Neuronal stem cell (in vitro differentiated cells): ENCODE results near the gene GCLC.

Experiments
- DNase-seq: peaks from one replicate; pipeline ENCODE4 v3.0.0-alpha.2; 2013; ENCODE audit warnings: low spot score
- H2AFZ ChIP-seq: one replicate; pipeline ENCODE4 v1.6.1; 2013; ENCODE audit warnings: mild to moderate bottlenecking, low read length, inconsistent platforms
- H2AK5ac ChIP-seq: 2 replicates; pipeline ENCODE4 v1.6.1; 2013; ENCODE audit warnings: low read depth, mild to moderate bottlenecking, inconsistent platforms, low read length, moderate library complexity, mixed read lengths
- H2BK120ac ChIP-seq: 2 replicates; pipeline ENCODE4 v1.6.1; 2013; ENCODE audit warnings: low read depth, mild to moderate bottlenecking, inconsistent platforms, low read length, moderate library complexity, mixed read lengths
- H2BK12ac ChIP-seq: one replicate; pipeline ENCODE4 v1.6.1; 2013; ENCODE audit warnings: low read length, inconsistent platforms
- H2BK15ac ChIP-seq: 2 replicates; pipeline ENCODE4 v1.6.1; 2013; ENCODE audit warnings: mild to moderate bottlenecking, low read length, inconsistent platforms, mixed read lengths
- H2BK5ac ChIP-seq: one replicate; pipeline ENCODE4 v1.6.1; 2013; ENCODE audit warnings: inconsistent platforms, mild to moderate bottlenecking, low read length, moderate library complexity
- H3K14ac ChIP-seq: one replicate; pipeline ENCODE4 v1.6.1; 2013; ENCODE audit warnings: low read length, inconsistent platforms
- H3K18ac ChIP-seq: 2 replicates; pipeline ENCODE4 v1.6.1; 2013; ENCODE audit warnings: low read length, inconsistent platforms
- H3K23ac ChIP-seq: 2 replicates; pipeline ENCODE4 v1.6.1; 2013; ENCODE audit warnings: low read depth, mild to moderate bottlenecking, mixed read lengths, low read length, inconsistent platforms; ENCODE audit not compliant: poor library complexity
- H3K27ac ChIP-seq: replicated peaks from 3 replicates; pipeline ENCODE4 v1.5.1; 2013; ENCODE audit warnings: low read length, inconsistent platforms
- H3K27me3 ChIP-seq, 3 experiments: 2 replicates each; pipeline ENCODE4 v1.6.1; 2013; ENCODE audit warnings: low read length in 3 of 3, mild to moderate bottlenecking in 2 of 3, inconsistent platforms in 1 of 3, low read depth in 1 of 3, mixed read lengths in 1 of 3, moderate library complexity in 1 of 3; ENCODE audit not compliant: control insufficient read depth in 3 of 3, insufficient read depth in 3 of 3
- H3K36me3 ChIP-seq, 2 donors: replicated peaks in 1 of 2; 2 replicates each; pipeline ENCODE4 v1.6.1; 2013; ENCODE audit warnings: low read length in 2 of 2; ENCODE audit not compliant: control insufficient read depth in 2 of 2, insufficient read depth in 2 of 2
- H3K4ac ChIP-seq: 2 replicates; pipeline ENCODE4 v1.6.1; 2013; ENCODE audit warnings: inconsistent platforms, mild to moderate bottlenecking, low read length, moderate library complexity
- H3K4me1 ChIP-seq, 2 donors: 1 replicate in 1 of 2; 2 replicates in 1 of 2; pipeline ENCODE4 v1.6.1; 2013; ENCODE audit warnings: low read length in 2 of 2, low read depth in 1 of 2; ENCODE audit not compliant: control insufficient read depth in 2 of 2, insufficient read depth in 1 of 2
- H3K4me2 ChIP-seq: one replicate; pipeline ENCODE4 v1.6.1; 2013; ENCODE audit warnings: mild to moderate bottlenecking, low read length, inconsistent platforms; ENCODE audit not compliant: insufficient read depth, poor library complexity, severe bottlenecking
- H3K4me3 ChIP-seq, 2 donors: 2 replicates each; pipeline ENCODE4 v1.5.1; 2013; ENCODE audit warnings: low read length in 2 of 2, mild to moderate bottlenecking in 2 of 2, inconsistent platforms in 1 of 2, moderate library complexity in 1 of 2
- H3K79me1 ChIP-seq: one replicate; pipeline ENCODE4 v1.6.1; 2013; ENCODE audit warnings: low read depth, mild to moderate bottlenecking, inconsistent platforms, low read length, moderate library complexity
- H3K9ac ChIP-seq: one replicate; pipeline ENCODE4 v1.6.1; 2013; ENCODE audit warnings: mild to moderate bottlenecking, low read depth, low read length, inconsistent platforms; ENCODE audit not compliant: poor library complexity
- H3K9me3 ChIP-seq, 2 donors: replicated peaks in 1 of 2; 2 replicates each; pipeline versions ENCODE3 to v1.6.1; 2013; ENCODE audit warnings: low read length in 2 of 2, mild to moderate bottlenecking in 2 of 2, inconsistent platforms in 1 of 2, low read depth in 1 of 2, mixed read lengths in 1 of 2, moderate library complexity in 1 of 2; ENCODE audit not compliant: control insufficient read depth in 2 of 2, insufficient read depth in 1 of 2
- H4K8ac ChIP-seq: one replicate; pipeline ENCODE4 v1.6.1; 2013; ENCODE audit warnings: low read depth, mild to moderate bottlenecking, inconsistent platforms, low read length, moderate library complexity
- H4K91ac ChIP-seq: one replicate; pipeline ENCODE4 v1.6.1; 2013; ENCODE audit warnings: low read length, low read depth, mild to moderate bottlenecking, inconsistent platforms; ENCODE audit not compliant: poor library complexity
- WGBS, 2 donors: extraction: QIAGEN DNeasy Blood & Tissue Kit; methylation state at CpG; one replicate each; pipeline ENCODE4 v1.1.7; 2013; ENCODE audit warnings: missing lambda C conversion rate in 2 of 2, mixed read lengths in 1 of 2; ENCODE audit not compliant: insufficient read length in 2 of 2, insufficient replicate concordance in 1 of 2; ENCODE audit errors: extremely low coverage in 2 of 2; 5-methylcytosine and 5-hydroxymethylcytosine counted together

Gene GCLC

DNA sequence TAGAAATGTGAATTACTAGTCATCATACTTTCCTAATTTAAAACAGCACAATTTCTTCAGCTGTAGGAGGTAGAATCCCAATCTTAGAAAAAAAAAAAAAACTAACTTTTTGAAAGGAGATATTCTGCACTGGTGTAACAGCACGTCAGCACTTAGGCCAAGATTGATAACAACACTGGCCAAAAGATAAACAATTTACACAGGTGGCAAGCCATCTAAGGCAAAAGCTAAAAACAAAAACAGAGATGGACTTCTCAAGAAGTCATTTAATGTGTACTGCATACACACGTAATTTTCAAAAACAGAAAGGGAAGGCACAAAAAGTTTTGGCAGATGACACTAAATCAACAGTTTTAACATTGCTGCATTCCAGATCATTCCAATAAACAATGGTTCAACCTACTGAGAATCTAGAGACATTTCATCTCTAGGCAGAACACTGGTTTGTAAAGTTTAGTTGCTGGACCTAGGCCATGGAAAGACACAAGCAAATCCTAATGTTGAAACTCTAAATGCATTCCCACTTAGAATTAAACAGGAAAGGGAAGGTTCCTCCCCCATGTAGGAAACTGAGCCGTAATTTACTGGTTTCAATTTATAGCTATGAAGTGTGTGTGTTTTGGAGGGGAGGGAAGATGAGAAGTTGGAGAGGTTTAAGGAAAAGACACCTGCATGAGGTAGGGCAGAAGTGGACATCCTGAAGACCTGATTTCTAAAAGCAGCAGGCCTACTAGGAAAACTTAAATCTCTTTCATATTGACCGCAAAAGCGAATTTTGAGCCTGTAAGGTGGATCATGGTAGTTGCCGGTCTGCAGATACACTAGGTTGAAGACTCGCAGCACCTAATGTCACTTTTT, 1.3 kb downstream of the GCLC start:
- H3K4ac ChIP-seq: no peak overlapping the region
- H3K27me3 ChIP-seq: peaks cover 0 to 19% (median 13%) of the 10 kb centered on the region in 3 experiments
- H2BK120ac ChIP-seq: no peak overlapping the region
- H4K8ac ChIP-seq: no peak overlapping the region
- peak overlapping the region; percentile 98 for H3K9ac ChIP-seq
- H3K18ac ChIP-seq: peak overlapping the region; percentile 96
- no peak overlapping the region for H3K14ac ChIP-seq
- no peak overlapping the region for H4K91ac ChIP-seq
- peak overlapping the region; percentile 98 for H2AFZ ChIP-seq
- H3K27ac ChIP-seq: peak overlapping the region; percentile 94
- H3K4me2 ChIP-seq: peak overlapping the region; percentile 70
- no peak overlapping the region for H2AK5ac ChIP-seq
- H2BK12ac ChIP-seq: no peak overlapping the region
- H2BK5ac ChIP-seq: no peak overlapping the region
- H3K4me1 ChIP-seq: peaks cover 4 to 11% of the 10 kb centered on the region in 2 donors
- H2BK15ac ChIP-seq: no peak overlapping the region
- H3K36me3 ChIP-seq: peaks cover 2 to 5% of the 10 kb centered on the region in 2 donors
- WGBS, 2 donors: no CpG with 5 or more reads among the region's 7 CpGs
- peak overlapping the region; percentile 92 for H3K23ac ChIP-seq
- H3K4me3 ChIP-seq: peak overlapping the region; percentile 71 to 95
- no peak for DNase-seq
- peaks cover 3% of the 10 kb centered on the region for H3K79me1 ChIP-seq
- peaks cover 0 to 7% of the 10 kb centered on the region in 2 donors for H3K9me3 ChIP-seq

DNA sequence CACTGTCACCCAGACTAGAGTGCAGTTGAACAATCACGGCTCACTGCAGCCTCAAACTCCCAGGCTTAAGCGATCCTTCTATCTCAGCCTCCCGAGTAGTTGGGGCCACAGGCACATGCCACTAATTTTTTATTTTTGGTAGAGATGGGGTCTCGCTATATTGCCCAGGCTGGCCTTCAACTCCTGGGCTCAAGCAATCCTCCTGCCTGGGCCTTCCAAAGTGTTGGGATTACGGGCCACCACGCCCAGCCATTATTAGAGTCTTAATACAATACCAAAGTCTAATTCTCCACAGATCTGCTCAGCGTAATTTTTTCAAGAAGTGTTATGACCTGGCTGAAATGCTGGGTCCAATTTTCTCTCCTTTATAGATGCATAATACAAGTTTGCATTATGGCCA, 3.0 kb downstream of the GCLC start:
- H2BK5ac ChIP-seq: no peak overlapping the region
- no peak overlapping the region for H3K18ac ChIP-seq
- no peak overlapping the region for H4K91ac ChIP-seq
- no peak overlapping the region for H3K9ac ChIP-seq
- H3K27ac ChIP-seq: no peak overlapping the region
- no peak overlapping the region for H2AFZ ChIP-seq
- H3K4me3 ChIP-seq: no peak overlapping the region
- no peak overlapping the region for H4K8ac ChIP-seq
- no peak overlapping the region for H3K14ac ChIP-seq
- H3K27me3 ChIP-seq: peaks cover 0 to 15% (median 9%) of the 10 kb centered on the region in 3 experiments
- no peak overlapping the region for H3K4me2 ChIP-seq
- no peak overlapping the region for H2BK15ac ChIP-seq
- no peak overlapping the region for H2BK12ac ChIP-seq
- no peak overlapping the region for H2BK120ac ChIP-seq
- no peak overlapping the region for H3K23ac ChIP-seq
- H3K36me3 ChIP-seq: peaks cover 2 to 5% of the 10 kb centered on the region in 2 donors
- H3K79me1 ChIP-seq: peaks cover 3% of the 10 kb centered on the region
- H3K4me1 ChIP-seq: peaks cover 4 to 11% of the 10 kb centered on the region in 2 donors
- H3K9me3 ChIP-seq: peaks cover 0 to 7% of the 10 kb centered on the region in 2 donors
- no peak overlapping the region for H3K4ac ChIP-seq
- DNase-seq: no peak
- no CpG with 5 or more reads among the region's 7 CpGs for WGBS, 2 donors
- H2AK5ac ChIP-seq: no peak overlapping the region

DNA sequence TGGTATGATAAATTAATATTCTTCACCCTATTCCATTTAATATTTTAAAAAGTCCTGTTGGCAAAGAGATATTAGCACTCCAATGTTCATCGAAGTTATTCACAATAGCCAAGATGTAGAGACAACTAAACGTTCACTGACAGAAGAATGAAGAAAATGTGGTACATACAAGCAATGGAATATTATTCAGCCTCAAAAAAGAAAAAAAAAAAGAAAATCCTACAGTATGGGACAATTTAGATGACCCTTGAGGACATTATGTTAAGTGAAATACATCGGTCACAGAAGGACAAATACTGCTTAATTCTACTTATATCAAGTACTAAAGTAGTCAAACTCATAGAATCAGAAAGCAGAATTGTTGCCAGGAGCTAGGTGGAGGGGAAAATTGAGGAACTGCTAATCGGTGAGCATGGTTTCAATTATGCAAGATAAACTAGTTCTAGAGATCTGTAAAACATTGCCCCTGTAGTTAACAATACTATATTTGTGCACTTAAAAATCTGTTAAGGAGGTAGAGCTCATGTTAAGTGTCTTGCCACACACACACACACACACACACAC, 4.7 kb downstream of the GCLC start:
- DNase-seq: no peak
- H2AFZ ChIP-seq: no peak overlapping the region
- no peak overlapping the region for H4K8ac ChIP-seq
- no peak overlapping the region for H3K18ac ChIP-seq
- H2BK15ac ChIP-seq: no peak overlapping the region
- H4K91ac ChIP-seq: no peak overlapping the region
- H3K14ac ChIP-seq: no peak overlapping the region
- H2AK5ac ChIP-seq: no peak overlapping the region
- no peaks in the 10 kb centered on the region for H3K27me3 ChIP-seq
- no CpG with 5 or more reads among the region's 4 CpGs for WGBS, 2 donors
- H2BK5ac ChIP-seq: no peak overlapping the region
- H3K27ac ChIP-seq: no peak overlapping the region
- no peak overlapping the region for H3K9ac ChIP-seq
- no peak overlapping the region for H3K4me3 ChIP-seq
- H3K79me1 ChIP-seq: peaks cover 3% of the 10 kb centered on the region
- no peaks in the 10 kb centered on the region for H3K9me3 ChIP-seq
- no peak overlapping the region for H3K4me2 ChIP-seq
- no peak overlapping the region for H2BK120ac ChIP-seq
- peaks cover 4 to 12% of the 10 kb centered on the region in 2 donors for H3K4me1 ChIP-seq
- H2BK12ac ChIP-seq: no peak overlapping the region
- H3K36me3 ChIP-seq: peaks cover 2 to 5% of the 10 kb centered on the region in 2 donors
- no peak overlapping the region for H3K4ac ChIP-seq
- H3K23ac ChIP-seq: no peak overlapping the region

DNA sequence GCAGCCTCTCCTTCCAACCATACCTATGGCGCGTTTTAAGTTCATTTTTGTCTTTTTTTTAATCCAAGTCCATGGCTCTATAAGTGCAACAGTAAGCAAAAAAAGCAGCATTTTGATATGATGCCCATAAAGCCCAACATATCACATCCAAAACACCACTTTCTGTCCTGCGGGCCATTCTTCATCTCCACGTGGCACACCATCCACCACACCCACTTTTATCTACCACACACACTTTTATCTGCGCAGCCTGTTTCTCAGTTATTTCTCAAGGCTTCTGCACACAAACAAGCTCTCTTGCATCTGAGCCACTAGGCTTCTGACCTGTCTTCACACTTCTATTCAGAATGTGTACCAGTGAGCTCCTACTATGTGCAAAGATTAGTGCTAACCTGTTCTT, 5.3 kb downstream of the GCLC start:
- WGBS, 2 donors: no CpG with 5 or more reads among the region's 5 CpGs

More for the DNA sequence above, 5.3 kb downstream of the GCLC start:
- H3K18ac ChIP-seq: no peak overlapping the region
- H4K91ac ChIP-seq: no peak overlapping the region
- H3K27me3 ChIP-seq: no peaks in the 10 kb centered on the region
- H3K9ac ChIP-seq: no peak overlapping the region
- H3K79me1 ChIP-seq: peaks cover 3% of the 10 kb centered on the region
- H3K4me2 ChIP-seq: no peak overlapping the region
- no peak overlapping the region for H2BK120ac ChIP-seq
- H3K4me3 ChIP-seq: no peak overlapping the region
- DNase-seq: no peak
- H4K8ac ChIP-seq: no peak overlapping the region
- peaks cover 4 to 12% of the 10 kb centered on the region in 2 donors for H3K4me1 ChIP-seq
- H3K14ac ChIP-seq: no peak overlapping the region
- no peak overlapping the region for H2AK5ac ChIP-seq
- H3K27ac ChIP-seq: no peak overlapping the region
- H3K4ac ChIP-seq: no peak overlapping the region
- no peaks in the 10 kb centered on the region for H3K9me3 ChIP-seq
- no peak overlapping the region for H2BK12ac ChIP-seq
- no peak overlapping the region for H2AFZ ChIP-seq
- no peak overlapping the region for H2BK15ac ChIP-seq
- no peak overlapping the region for H3K23ac ChIP-seq
- no peak overlapping the region for H2BK5ac ChIP-seq
- H3K36me3 ChIP-seq: peaks cover 2 to 5% of the 10 kb centered on the region in 2 donors
